Activated CD4-positive, alpha-beta T cell treated with anti-CD3 and anti-CD28 coated beads, Interleukin-2, amount 50 U/mL, for 16 hours (primary cell): ENCODE data around the gene KRT24.
"Not testable (repeated sequence)": the region's sequence is repeated elsewhere in the genome, so short reads cannot be mapped to it uniquely, and the experiment has no call there.

Experiments
- DNase-seq: peaks from one replicate; pipeline ENCODE4 v3.0.0-alpha.2; 2020

The KRT24 gene

GRCh38 chr17:40703652-40704051 is at the start of gene KRT24:
Gene KRT24, minus strand, starts transcription at chr17:40703752. Its CDS starts 59 bp downstream, at chr17:40703693.
- DNase-seq: no peak

DNA sequence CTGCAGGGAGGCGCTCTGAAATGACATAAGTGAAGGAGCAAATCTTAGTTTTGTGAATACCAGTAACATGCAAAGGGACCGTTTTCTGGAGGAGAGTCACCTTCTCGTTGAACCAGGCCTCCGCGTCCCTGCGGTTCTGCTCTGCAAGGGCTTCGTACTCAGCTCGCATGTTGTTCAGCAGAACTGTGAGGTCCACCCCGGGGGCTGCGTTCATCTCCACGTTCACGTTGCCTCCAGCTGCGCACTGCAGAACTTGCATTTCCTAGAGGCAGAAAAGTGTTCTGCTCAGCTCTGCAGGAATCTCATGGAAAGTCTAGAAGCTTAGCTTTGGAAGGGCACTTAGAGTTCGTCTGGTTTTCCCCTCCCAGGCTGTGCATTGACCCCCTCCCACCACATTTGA is 47.5 kb upstream of the KRT24 start:
- no peak for DNase-seq

- no peak for DNase-seq
These were observed 46.8 kb upstream of the KRT24 start for GRCh38 chr17:40750391-40750790.

- not testable (repeated sequence) for DNase-seq
These were observed 45.1 kb upstream of the KRT24 start for GRCh38 chr17:40748666-40749065.

DNA sequence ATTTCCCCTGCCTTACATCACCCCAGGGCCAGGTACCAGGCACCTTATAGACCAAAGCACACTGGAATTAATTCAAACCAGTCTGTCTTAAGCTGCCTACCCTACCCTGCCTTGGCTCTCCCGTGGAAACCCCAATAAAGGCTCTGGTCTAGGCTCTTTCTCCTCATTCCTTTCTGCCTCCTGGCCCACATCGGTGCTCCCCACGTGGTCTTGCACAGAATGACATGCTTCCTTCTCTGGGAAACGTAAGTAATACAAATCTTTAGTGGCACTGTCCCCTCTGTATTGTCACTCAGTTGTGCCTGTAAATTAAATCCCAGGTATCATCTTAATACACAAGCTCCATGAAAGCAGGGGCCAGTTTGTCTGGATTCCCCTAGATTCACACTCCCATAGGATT is 35.0 kb upstream of the KRT24 start:
- no peak for DNase-seq

DNA sequence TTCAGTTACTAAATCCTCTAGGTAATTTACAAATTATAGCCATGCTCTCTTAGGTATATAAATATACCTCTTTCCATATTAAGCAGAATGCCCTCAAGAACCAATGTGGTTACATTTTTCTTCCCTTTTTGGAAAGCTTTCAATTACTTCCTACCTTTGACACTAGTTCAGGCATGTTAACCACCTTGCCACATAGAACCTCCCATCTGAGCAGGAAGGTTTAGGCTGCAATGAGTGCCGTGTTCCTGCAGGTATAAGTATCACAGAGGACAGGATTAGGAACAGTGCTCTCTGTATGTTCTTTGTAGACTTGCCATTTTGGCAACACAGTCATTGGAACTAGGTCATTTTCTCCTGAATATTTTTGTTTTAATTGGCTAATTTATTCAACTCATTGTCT is 31.5 kb upstream of the KRT24 start:
- no peak for DNase-seq

GRCh38 chr17:40734018-40734417 is 30.5 kb upstream of the KRT24 start:
- DNase-seq: no peak

DNA sequence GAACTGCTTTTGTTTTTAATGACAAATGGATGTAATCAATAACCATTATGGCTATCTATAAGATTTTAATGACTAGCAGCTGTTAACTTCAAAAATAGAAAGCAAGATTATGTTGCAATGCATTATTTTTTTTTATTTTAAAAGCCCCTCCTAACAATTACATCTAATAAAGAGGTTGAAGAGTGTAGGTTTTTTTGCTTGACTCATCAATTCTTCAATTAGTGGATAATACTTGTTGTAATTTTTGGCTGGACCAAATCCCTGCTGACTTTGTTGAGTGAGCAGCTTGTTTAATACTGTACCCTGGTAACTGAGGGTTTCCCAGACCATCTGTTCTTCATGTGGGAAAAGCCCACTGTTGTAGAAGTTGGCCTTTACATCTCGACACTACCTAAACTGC is 27.4 kb upstream of the KRT24 start:
- no peak for DNase-seq

DNA sequence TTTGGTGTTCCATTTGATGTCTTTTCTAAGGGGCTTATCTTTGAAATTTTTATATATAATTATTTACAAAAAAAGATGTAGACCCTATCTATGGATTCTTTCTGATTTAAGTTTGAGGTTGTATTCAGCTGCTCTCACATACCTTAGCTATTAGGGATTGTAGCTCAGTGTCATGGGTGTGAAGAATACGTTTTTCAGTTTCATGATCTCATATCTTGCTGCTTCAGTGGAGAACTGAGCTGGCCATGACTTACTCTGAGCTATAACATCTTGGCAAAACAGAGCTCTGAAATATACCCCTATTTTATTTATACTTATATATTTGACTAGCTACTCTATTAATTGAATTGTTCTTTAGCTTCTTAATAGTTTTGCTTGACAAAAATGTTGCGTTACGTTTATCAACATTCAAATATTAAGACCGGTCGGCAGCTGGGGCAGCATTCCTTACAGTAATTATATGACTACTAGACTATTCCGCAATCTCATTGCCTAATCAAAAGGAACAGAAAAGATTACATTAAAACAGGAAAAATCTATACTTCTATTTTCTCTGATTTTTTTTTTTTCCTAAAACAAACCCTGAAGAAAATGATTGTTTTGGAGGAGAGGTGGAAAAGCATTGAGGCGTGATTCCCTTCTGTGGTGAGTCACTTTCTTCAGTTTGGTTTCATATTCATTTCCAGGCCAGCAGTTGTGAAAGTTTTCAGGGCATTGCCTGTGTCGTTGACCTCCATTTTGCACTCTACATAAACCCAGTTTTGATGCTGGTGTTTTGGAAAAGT is 24.1 kb upstream of the KRT24 start:
- DNase-seq: no peak

DNA sequence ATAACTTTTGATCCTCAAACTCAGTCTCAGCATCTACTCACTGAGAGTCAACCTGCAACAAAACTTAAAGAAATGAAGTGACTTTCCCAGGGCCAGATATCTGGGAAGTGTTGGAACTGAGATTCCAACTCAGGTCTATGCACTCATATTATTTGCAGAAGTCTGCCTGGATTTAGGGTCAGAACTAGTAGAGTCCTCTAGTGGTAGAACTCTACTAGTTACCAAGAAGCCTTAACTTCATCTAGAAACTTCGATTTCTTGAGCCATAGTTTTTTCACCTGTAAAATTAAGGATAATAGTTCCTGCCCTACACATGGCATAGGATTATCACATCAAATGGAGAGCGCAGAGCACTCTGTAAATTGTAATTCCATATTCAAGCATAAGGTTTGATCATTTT is 23.4 kb upstream of the KRT24 start:
- no peak for DNase-seq

DNA sequence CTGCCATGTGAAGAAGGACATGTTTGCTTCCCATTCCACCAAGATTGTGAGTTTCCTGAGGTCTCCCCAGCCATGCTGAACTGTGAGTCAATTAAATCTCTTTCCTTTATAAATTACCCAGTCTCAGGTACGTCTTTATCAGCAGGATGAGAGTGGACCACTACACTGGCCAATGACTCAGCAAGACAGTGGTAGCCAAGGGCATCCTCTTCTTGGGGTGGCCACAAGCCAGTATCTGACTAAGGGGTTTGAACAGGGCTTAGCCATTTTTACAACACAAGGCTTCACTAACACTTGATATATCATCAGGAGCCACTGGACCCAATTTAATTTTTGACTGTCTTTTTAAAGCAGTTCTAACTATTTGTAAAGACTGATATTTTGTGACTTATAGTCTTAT is 21.1 kb upstream of the KRT24 start:
- no peak for DNase-seq

- no peak for DNase-seq
These were observed 18.7 kb upstream of the KRT24 start for GRCh38 chr17:40722241-40722640.

- no peak for DNase-seq
These were observed 17.3 kb upstream of the KRT24 start for GRCh38 chr17:40720899-40721298.

- DNase-seq: no peak
These were observed 15.4 kb upstream of the KRT24 start for GRCh38 chr17:40718930-40719329.

- DNase-seq: no peak
These were observed 14.2 kb upstream of the KRT24 start for GRCh38 chr17:40717776-40718175.

DNA sequence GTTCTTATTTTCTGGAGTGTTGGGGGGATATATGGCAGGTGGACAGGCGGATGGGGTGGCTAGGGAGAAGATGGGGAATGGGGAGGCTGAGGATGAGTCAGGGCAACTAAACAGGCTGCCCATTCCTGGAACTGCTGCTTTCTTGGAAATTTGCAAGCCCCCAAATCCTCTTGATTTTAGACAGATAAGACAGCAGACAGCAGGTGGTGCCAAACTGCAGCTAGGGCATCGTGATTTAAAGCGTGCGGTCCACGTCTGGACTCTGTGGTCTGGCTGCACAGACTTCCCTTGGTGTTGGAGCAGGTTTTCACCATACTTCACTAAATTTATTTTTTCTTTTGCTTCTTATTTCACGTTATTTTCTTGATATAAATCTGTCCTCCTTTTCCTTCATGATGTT is 10.9 kb upstream of the KRT24 start:
- no peak for DNase-seq

DNA sequence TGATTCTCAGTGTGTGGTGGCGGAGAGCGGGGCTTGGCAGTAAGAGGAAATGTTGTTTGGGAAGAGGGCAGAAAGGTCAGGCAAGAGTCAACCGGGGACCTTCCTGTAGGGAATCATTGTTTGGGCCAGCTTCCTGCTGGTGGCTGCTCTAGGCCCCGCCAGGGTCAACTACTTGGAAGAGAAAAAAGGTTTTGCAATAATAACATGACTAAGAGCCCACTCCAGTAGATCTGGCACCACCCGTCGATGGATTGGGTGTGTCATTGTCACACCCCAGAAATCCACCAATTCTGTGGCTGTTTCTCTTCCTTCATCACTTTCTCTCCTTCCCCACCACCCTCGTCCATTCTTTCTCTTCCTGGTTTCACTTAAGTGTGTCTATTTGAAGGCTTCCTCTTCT is 4.2 kb upstream of the KRT24 start:
- DNase-seq: no peak

- DNase-seq: no peak
These were observed 2.0 kb upstream of the KRT24 start for GRCh38 chr17:40705584-40705983.

DNA sequence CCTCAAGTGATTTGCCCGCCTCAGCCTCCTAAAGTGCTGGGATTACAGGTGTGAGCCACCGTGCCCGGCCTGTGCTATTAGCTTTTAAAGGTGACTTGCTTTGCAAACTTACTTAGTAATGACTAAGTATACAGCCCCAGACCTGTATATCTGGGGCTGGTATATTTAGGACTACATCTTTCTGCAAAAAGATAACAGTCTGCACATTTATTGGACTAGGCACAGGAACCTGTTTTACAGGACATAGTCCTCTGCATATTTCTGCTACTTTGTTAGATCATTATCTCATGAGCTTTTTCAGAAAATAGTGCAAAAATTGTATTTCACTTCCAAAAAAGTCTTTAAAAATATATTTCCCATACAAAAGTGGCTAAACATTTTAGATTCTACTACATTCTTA is 1.3 kb downstream of the KRT24 start:
- DNase-seq: no peak

- no peak for DNase-seq
These were observed 3.7 kb downstream of the KRT24 start for GRCh38 chr17:40699853-40700252.

DNA sequence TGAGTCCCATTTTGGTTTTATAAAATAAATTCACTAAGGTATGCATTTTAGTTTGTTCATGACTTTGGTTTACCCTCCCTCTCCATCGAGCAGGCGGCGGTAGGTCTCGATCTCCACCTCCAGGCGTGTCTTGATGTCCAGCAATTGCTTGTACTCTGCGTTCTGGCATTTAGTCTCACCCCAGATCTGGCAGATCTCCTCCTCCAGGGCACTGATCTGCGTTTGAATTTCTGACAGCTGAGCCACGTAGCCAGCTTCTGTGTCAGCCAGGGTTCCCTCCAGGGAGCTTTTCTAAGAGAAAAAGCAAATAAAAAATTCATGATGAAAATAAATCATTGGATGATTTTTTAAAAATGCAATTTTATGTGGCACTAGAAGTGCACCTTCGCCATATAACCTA is 4.2 kb downstream of the KRT24 start:
- no peak for DNase-seq

DNA sequence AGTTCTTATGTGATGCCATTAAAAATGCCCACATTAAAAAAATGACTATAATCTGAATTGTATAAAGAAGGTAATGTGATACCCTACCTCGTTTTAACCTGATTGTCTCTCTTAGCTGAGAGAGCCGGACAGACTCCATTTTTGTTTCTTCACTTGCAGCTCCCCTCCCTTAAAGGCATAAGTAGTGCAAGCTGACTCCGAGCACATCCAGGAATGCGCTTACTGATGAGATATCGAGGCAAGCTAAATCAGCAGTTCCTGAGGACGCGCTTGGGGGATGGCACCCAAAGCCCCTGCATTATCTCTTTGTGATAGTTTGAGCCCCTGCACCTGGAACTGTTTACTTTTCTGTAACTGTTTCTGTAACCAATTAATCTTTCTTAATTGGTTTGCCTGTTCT is 6.3 kb downstream of the KRT24 start:
- DNase-seq: no peak

DNA sequence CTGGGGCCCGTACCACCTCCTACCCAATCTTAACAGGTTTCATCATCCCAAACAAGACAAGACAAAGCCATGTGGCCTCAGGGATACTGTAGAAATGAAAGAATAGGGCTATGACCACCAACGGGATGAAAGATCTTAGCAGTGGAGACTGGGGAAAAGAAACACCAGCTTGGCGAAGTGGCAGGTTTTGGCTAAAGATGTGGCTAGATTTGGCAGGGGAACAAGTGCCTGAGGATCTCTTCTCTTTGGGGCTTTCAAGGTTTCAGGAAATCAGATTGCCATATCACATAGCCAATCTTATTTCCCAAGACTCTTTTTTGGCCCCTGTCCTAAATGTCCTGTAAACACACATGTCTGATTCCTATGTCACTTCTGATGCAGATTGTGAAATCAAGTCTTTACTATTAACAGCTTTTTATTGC is 6.9 kb downstream of the KRT24 start:
- DNase-seq: no peak

GRCh38 chr17:40695874-40696472 is 7.6 kb downstream of the KRT24 start:
- DNase-seq: no peak

GRCh38 chr17:40694584-40694983 is 9.0 kb downstream of the KRT24 start:
- DNase-seq: no peak
